PC-9 (cell line): ENCODE results near the gene ARID2.

Experiments used
- EZH2 ChIP-seq: fragments of 200-600 bp; sonication (generic); IDR thresholded peaks from 2 replicates; pipeline ENCODE4 v1.8.0; 2017; ENCODE audit warnings: antibody characterized with exemption, low read depth
- TF ChIP-seq, protein P1 (sequence below): fragments of 200-600 bp; sonication (generic); conservative IDR thresholded peaks from 2 replicates; pipeline ENCODE4 v1.6.1; 2017; ENCODE audit warnings: mixed run types, antibody characterized with exemption, mild to moderate bottlenecking, moderate library complexity

DNA sequence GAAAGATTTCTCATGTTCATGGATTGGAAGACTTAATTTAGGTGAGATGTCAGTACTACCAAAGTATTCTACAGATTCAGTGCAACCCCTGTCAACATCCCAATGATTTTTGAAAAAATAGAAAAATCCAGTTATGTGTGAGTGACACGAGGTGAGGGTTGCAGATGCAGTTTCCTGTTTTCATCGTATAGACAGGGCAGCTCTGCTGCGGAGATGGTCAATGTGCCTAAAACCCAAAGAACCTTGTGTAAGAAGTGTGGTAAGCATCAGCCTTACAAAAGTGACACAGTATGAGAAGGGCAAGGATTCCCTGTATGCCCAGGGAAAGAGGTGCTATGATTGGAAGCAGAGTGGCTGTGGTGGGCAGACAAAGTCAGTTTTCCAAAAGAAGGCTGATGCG, 166.5 kb downstream of the ARID2 start:
- TF ChIP-seq, protein P1, sequence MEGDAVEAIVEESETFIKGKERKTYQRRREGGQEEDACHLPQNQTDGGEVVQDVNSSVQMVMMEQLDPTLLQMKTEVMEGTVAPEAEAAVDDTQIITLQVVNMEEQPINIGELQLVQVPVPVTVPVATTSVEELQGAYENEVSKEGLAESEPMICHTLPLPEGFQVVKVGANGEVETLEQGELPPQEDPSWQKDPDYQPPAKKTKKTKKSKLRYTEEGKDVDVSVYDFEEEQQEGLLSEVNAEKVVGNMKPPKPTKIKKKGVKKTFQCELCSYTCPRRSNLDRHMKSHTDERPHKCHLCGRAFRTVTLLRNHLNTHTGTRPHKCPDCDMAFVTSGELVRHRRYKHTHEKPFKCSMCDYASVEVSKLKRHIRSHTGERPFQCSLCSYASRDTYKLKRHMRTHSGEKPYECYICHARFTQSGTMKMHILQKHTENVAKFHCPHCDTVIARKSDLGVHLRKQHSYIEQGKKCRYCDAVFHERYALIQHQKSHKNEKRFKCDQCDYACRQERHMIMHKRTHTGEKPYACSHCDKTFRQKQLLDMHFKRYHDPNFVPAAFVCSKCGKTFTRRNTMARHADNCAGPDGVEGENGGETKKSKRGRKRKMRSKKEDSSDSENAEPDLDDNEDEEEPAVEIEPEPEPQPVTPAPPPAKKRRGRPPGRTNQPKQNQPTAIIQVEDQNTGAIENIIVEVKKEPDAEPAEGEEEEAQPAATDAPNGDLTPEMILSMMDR = no peak
- TF ChIP-seq EZH2 = no peak
